ENCODE results near the gene CELF3.

CELF3 gene

GRCh38 chr1:151729157-151729965 lies 12.8 kb upstream of the CELF3 start:
- TF ChIP-seq GATA3 (IDR thresholded peaks at IDR 0.05; ENCODE audit: low read depth, low read length): no peak
- TF ChIP-seq GATA2 (IDR thresholded peaks at IDR 0.05; ENCODE audit: low read depth, low read length): no peak

GRCh38 chr1:151728151-151729054 lies 11.8 kb upstream of the CELF3 start:
- TF ChIP-seq GATA3 (IDR thresholded peaks at IDR 0.05; ENCODE audit: low read depth, low read length) (no peak), GATA2 (IDR thresholded peaks at IDR 0.05; ENCODE audit: low read depth, low read length) (no peak; the same call in 1 of the 2 replicates)

- TF ChIP-seq GATA2 (IDR thresholded peaks at IDR 0.05; ENCODE audit: low read depth, low read length) (no peak), GATA3 (IDR thresholded peaks at IDR 0.05; ENCODE audit: low read depth, low read length) (no peak)
Observed at GRCh38 chr1:151723726-151724370, 7.2 kb upstream of the CELF3 start.

- TF ChIP-seq GATA3 (IDR thresholded peaks at IDR 0.05; ENCODE audit: low read depth, low read length) (no peak), GATA2 (IDR thresholded peaks at IDR 0.05; ENCODE audit: low read depth, low read length) (no peak)
Observed at GRCh38 chr1:151721788-151722510, 5.3 kb upstream of the CELF3 start.

GRCh38 chr1:151720974-151721787 lies 4.6 kb upstream of the CELF3 start, which contains the start of gene RIIAD1:
TSS of gene RIIAD1 (plus strand) at chr1:151721522. CDS start at chr1:151721537, 15 bp downstream.
- TF ChIP-seq GATA3 (IDR thresholded peaks at IDR 0.05; ENCODE audit: low read depth, low read length) (no peak), GATA2 (IDR thresholded peaks at IDR 0.05; ENCODE audit: low read depth, low read length) (no peak)

GRCh38 chr1:151720554-151720953 lies 4.0 kb upstream of the CELF3 start:
- no peak for TF ChIP-seq GATA2 (IDR thresholded peaks at IDR 0.05; ENCODE audit: low read depth, low read length)
- no peak for TF ChIP-seq GATA3 (IDR thresholded peaks at IDR 0.05; ENCODE audit: low read depth, low read length)

- peak; percentile 51 for TF ChIP-seq GATA2 (IDR thresholded peaks at IDR 0.05; ENCODE audit: low read depth, low read length)
- no peak for TF ChIP-seq GATA3 (IDR thresholded peaks at IDR 0.05; ENCODE audit: low read depth, low read length)
Observed at GRCh38 chr1:151720125-151720524, 3.5 kb upstream of the CELF3 start.

- TF ChIP-seq GATA3 (IDR thresholded peaks at IDR 0.05; ENCODE audit: low read depth, low read length): no peak
- TF ChIP-seq GATA2 (IDR thresholded peaks at IDR 0.05; ENCODE audit: low read depth, low read length): no peak
Observed at GRCh38 chr1:151718666-151719065, 2.1 kb upstream of the CELF3 start.

- TF ChIP-seq GATA3 (IDR thresholded peaks at IDR 0.05; ENCODE audit: low read depth, low read length) (no peak), GATA2 (IDR thresholded peaks at IDR 0.05; ENCODE audit: low read depth, low read length) (no peak)
Observed at GRCh38 chr1:151718011-151718431, 1.4 kb upstream of the CELF3 start.

- no peak for TF ChIP-seq GATA2 (IDR thresholded peaks at IDR 0.05; ENCODE audit: low read depth, low read length)
- no peak for TF ChIP-seq GATA3 (IDR thresholded peaks at IDR 0.05; ENCODE audit: low read depth, low read length)
Observed at GRCh38 chr1:151716405-151716762, 219 bp downstream of the CELF3 start.

GRCh38 chr1:151715726-151716404 lies 738 bp downstream of the CELF3 start:
- TF ChIP-seq GATA3 (IDR thresholded peaks at IDR 0.05; ENCODE audit: low read depth, low read length): no peak
- TF ChIP-seq GATA2 (IDR thresholded peaks at IDR 0.05; ENCODE audit: low read depth, low read length): peak; percentile 30; the same call in 1 of the 2 replicates
